Left renal pelvis (tissue), 4 donors: ENCODE measurements around the gene KSR2. TPM values are rescaled to one million over a fixed set of nuclear protein-coding genes. Genes with fewer than 3 reads are reported as not detected.

Experiments used
- DNase-seq, 4 donors: peaks; one replicate each; pipeline ENCODE4 v3.0.0-alpha.2; 2013; ENCODE audit warnings: low read depth in 4 of 4, low spot score in 3 of 4
- polyA plus RNA-seq, 4 donors: library from polyadenylated mRNA; unstranded; fragments of 120-200 nt; gene quantifications; one replicate each; pipeline ENCODE4 v1.2.1, GENCODE V29; 2013; ENCODE audit not compliant: insufficient read length in 4 of 4

KSR2 gene
- polyA plus RNA-seq, 4 donors = 0.04 to 1.0 (median 0.66) TPM

- DNase-seq = no peak
Observed at GRCh38 chr12:117594481-117594880, 374.3 kb downstream of the KSR2 start.

GRCh38 chr12:117593815-117594400 lies 374.9 kb downstream of the KSR2 start:
- peak in 1 of 4 donors; percentile 11 for DNase-seq

- no peak for DNase-seq
Observed at GRCh38 chr12:117592588-117593305, 376.0 kb downstream of the KSR2 start.

- DNase-seq = no peak
Observed at GRCh38 chr12:117590999-117591398, 377.8 kb downstream of the KSR2 start.

GRCh38 chr12:117590386-117590785 lies 378.4 kb downstream of the KSR2 start:
- no peak for DNase-seq

- DNase-seq = no peak
Observed at GRCh38 chr12:117589021-117589420, 379.8 kb downstream of the KSR2 start.

GRCh38 chr12:117587631-117588287 lies 381.0 kb downstream of the KSR2 start:
- DNase-seq = no peak

GRCh38 chr12:117583677-117584225 lies 385.0 kb downstream of the KSR2 start:
- DNase-seq = no peak

- no peak for DNase-seq
Observed at GRCh38 chr12:117583092-117583491, 385.7 kb downstream of the KSR2 start.

- DNase-seq = no peak
Observed at GRCh38 chr12:117582135-117582784, 386.5 kb downstream of the KSR2 start.

GRCh38 chr12:117580718-117581062 lies 388.1 kb downstream of the KSR2 start:
- no peak for DNase-seq

- DNase-seq = no peak
Observed at GRCh38 chr12:117580015-117580717, 388.6 kb downstream of the KSR2 start.

- no peak for DNase-seq
Observed at GRCh38 chr12:117577122-117577657, 391.6 kb downstream of the KSR2 start.

GRCh38 chr12:117576053-117576452 lies 392.7 kb downstream of the KSR2 start:
- no peak for DNase-seq

GRCh38 chr12:117574655-117575054 lies 394.1 kb downstream of the KSR2 start:
- DNase-seq = no peak

- no peak for DNase-seq
Observed at GRCh38 chr12:117572755-117573154, 396.0 kb downstream of the KSR2 start.

- no peak for DNase-seq
Observed at GRCh38 chr12:117571321-117571720, 397.5 kb downstream of the KSR2 start.

GRCh38 chr12:117570608-117571007 lies 398.2 kb downstream of the KSR2 start:
- no peak for DNase-seq

GRCh38 chr12:117567644-117568216 lies 401.1 kb downstream of the KSR2 start:
- DNase-seq = no peak

- DNase-seq = no peak
Observed at GRCh38 chr12:117564881-117565280, 403.9 kb downstream of the KSR2 start.
